HepG2 (cell line): Measurements from ENCODE around the gene RPL37A.

Experiments used
- CBX5 ChIP-seq: sonication (generic); formaldehyde crosslinking; IDR thresholded peaks from 2 replicates; pipeline ENCODE4 v1.4.0; 2020; ENCODE audit warnings: missing genetic modification reagents, borderline replicate concordance
- DPF2 ChIP-seq: sonication (generic); formaldehyde crosslinking; IDR thresholded peaks from 2 replicates; pipeline ENCODE4 v1.4.0; 2020; ENCODE audit warnings: mild to moderate bottlenecking, low read depth, missing genetic modification reagents, borderline replicate concordance
- JUN ChIP-seq: sonication (generic); formaldehyde crosslinking; IDR thresholded peaks from 2 replicates; pipeline ENCODE4 v1.4.0; 2020; ENCODE audit warnings: mild to moderate bottlenecking, missing genetic modification reagents
- MXI1 ChIP-seq: IDR thresholded peaks from 3 replicates; pipeline ENCODE4 v1.6.1; 2012; ENCODE audit warnings: low read depth, low read length, inconsistent platforms, borderline replicate concordance
- POLR2A ChIP-seq, 2 experiments: IDR thresholded peaks; 2 replicates each; pipeline ENCODE4 v1.6.1; 2011; ENCODE audit warnings: low read depth in 2 of 2, low read length in 2 of 2, mild to moderate bottlenecking in 1 of 2, moderate library complexity in 1 of 2; ENCODE audit not compliant: insufficient read depth in 1 of 2
- POLR2AphosphoS5 ChIP-seq: IDR thresholded peaks from 2 replicates; pipeline ENCODE4 v1.6.1; 2012; ENCODE audit warnings: low read depth, low read length
- SMC3 ChIP-seq: IDR thresholded peaks from 2 replicates; pipeline ENCODE4 v1.6.1; 2011; ENCODE audit warnings: low read length, improper control_type of control experiment
- ZBTB7A ChIP-seq: sonication (generic); formaldehyde crosslinking; IDR thresholded peaks from 2 replicates; pipeline ENCODE4 v1.8.0; 2022; ENCODE audit warnings: mild to moderate bottlenecking, missing genetic modification reagents
- ZFX ChIP-seq: sonication (generic); formaldehyde crosslinking; IDR thresholded peaks from 2 replicates; pipeline ENCODE4 v1.4.0; 2020; ENCODE audit warnings: mild to moderate bottlenecking, low read depth, missing genetic modification reagents, moderate library complexity
- ZNF331 ChIP-seq: sonication (generic); formaldehyde crosslinking; IDR thresholded peaks from 2 replicates; pipeline ENCODE4 v1.4.0; 2020; ENCODE audit warnings: missing genetic modification reagents
- ZNF510 ChIP-seq: sonication (generic); formaldehyde crosslinking; IDR thresholded peaks from 2 replicates; pipeline ENCODE4 v1.4.0; 2020; ENCODE audit warnings: low read depth, mild to moderate bottlenecking, missing genetic modification reagents
- TF ChIP-seq, protein P1 (sequence below): sonication (generic); formaldehyde crosslinking; IDR thresholded peaks from 2 replicates; pipeline ENCODE4 v1.4.0; 2020; ENCODE audit warnings: missing genetic modification reagents
- TF ChIP-seq, protein P2 (sequence below): sonication (generic); formaldehyde crosslinking; IDR thresholded peaks from 2 replicates; pipeline ENCODE4 v1.5.0; 2020; ENCODE audit warnings: mild to moderate bottlenecking, missing genetic modification reagents, moderate library complexity
- TF ChIP-seq, protein P3 (sequence below): sonication (generic); formaldehyde crosslinking; IDR thresholded peaks from 2 replicates; pipeline ENCODE4 v1.4.0; 2020; ENCODE audit warnings: missing genetic modification reagents, borderline replicate concordance

DNA sequence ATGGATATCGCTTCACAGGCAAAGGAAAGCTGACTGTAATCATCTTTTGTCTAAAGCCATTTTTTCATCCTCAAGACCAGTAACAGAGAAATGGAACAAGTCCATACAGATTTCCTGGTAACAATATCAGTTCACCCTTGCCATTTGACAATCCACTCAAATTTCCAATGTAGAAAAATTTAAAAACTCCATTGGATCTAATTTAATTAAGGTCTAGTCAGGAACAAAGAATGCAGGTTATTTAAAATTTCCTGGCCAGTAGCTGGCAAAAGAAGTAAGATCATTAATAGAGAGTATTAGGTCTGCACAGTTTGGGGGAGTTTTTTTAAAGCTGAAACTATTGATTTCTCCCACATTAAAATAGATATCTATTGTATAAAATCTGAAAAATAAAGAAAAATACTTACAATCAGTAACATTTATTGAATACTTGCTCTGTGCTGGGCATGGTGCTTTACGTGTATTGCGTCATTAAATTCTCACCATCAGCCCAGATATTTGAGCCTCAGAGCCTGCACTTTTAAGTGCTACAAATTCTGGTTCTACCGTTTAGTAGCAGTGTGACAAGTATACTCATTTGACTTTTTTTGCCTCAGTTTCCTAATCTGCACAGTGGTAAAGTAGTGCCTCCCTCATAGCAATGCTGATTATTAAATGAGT is 44.6 kb upstream of the RPL37A start:
- TF ChIP-seq SMC3 (no peak), POLR2A (IDR thresholded peaks at IDR 0.05; ENCODE audit: insufficient read depth in 1 of 2, low read depth in 2 of 2, low read length in 2 of 2) (no peak), POLR2AphosphoS5 (no peak), ZNF331 (CRISPR knock-in tag) (no peak), ZBTB7A (no peak), ZNF510 (no peak), ZFX (CRISPR knock-in tag) (no peak), CBX5 (no peak), DPF2 (CRISPR knock-in tag) (no peak), JUN (CRISPR knock-in tag) (no peak), MXI1 (no peak)
- TF ChIP-seq, protein P1, sequence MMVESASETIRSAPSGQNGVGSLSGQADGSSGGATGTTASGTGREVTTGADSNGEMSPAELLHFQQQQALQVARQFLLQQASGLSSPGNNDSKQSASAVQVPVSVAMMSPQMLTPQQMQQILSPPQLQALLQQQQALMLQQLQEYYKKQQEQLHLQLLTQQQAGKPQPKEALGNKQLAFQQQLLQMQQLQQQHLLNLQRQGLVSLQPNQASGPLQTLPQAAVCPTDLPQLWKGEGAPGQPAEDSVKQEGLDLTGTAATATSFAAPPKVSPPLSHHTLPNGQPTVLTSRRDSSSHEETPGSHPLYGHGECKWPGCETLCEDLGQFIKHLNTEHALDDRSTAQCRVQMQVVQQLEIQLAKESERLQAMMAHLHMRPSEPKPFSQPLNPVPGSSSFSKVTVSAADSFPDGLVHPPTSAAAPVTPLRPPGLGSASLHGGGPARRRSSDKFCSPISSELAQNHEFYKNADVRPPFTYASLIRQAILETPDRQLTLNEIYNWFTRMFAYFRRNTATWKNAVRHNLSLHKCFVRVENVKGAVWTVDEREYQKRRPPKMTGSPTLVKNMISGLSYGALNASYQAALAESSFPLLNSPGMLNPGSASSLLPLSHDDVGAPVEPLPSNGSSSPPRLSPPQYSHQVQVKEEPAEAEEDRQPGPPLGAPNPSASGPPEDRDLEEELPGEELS (CRISPR knock-in tag): no peak
- TF ChIP-seq, protein P2, sequence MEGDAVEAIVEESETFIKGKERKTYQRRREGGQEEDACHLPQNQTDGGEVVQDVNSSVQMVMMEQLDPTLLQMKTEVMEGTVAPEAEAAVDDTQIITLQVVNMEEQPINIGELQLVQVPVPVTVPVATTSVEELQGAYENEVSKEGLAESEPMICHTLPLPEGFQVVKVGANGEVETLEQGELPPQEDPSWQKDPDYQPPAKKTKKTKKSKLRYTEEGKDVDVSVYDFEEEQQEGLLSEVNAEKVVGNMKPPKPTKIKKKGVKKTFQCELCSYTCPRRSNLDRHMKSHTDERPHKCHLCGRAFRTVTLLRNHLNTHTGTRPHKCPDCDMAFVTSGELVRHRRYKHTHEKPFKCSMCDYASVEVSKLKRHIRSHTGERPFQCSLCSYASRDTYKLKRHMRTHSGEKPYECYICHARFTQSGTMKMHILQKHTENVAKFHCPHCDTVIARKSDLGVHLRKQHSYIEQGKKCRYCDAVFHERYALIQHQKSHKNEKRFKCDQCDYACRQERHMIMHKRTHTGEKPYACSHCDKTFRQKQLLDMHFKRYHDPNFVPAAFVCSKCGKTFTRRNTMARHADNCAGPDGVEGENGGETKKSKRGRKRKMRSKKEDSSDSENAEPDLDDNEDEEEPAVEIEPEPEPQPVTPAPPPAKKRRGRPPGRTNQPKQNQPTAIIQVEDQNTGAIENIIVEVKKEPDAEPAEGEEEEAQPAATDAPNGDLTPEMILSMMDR (CRISPR knock-in tag): no peak
- TF ChIP-seq, protein P3, sequence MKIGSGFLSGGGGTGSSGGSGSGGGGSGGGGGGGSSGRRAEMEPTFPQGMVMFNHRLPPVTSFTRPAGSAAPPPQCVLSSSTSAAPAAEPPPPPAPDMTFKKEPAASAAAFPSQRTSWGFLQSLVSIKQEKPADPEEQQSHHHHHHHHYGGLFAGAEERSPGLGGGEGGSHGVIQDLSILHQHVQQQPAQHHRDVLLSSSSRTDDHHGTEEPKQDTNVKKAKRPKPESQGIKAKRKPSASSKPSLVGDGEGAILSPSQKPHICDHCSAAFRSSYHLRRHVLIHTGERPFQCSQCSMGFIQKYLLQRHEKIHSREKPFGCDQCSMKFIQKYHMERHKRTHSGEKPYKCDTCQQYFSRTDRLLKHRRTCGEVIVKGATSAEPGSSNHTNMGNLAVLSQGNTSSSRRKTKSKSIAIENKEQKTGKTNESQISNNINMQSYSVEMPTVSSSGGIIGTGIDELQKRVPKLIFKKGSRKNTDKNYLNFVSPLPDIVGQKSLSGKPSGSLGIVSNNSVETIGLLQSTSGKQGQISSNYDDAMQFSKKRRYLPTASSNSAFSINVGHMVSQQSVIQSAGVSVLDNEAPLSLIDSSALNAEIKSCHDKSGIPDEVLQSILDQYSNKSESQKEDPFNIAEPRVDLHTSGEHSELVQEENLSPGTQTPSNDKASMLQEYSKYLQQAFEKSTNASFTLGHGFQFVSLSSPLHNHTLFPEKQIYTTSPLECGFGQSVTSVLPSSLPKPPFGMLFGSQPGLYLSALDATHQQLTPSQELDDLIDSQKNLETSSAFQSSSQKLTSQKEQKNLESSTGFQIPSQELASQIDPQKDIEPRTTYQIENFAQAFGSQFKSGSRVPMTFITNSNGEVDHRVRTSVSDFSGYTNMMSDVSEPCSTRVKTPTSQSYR: no peak
